VCaP (cell line): ENCODE measurements around the gene NLRP6.
"Not testable (repeated sequence)": the region's sequence is repeated elsewhere in the genome, so short reads cannot be mapped to it uniquely, and the experiment has no call there.

Source experiments
- H3K27ac ChIP-seq: fragments of 450-650 bp; 2 replicates; pipeline ENCODE4 v1.5.1; 2017
- CTCF ChIP-seq: fragments of 450-650 bp; conservative IDR thresholded peaks from 2 replicates; pipeline ENCODE4 v1.5.1; 2017; ENCODE audit warnings: mild to moderate bottlenecking, moderate library complexity

NLRP6 gene

GRCh38 chr11:304915-305843 is 27.0 kb downstream of the NLRP6 start:
- no peak overlapping the region for H3K27ac ChIP-seq
- TF ChIP-seq CTCF, result peak; percentile 76

GRCh38 chr11:305844-306211 is 27.6 kb downstream of the NLRP6 start:
- no peak overlapping the region for H3K27ac ChIP-seq
- no peak for TF ChIP-seq CTCF

GRCh38 chr11:306645-307371 is 28.6 kb downstream of the NLRP6 start:
- H3K27ac ChIP-seq, result no peak overlapping the region
- TF ChIP-seq CTCF, result no peak

GRCh38 chr11:307766-308708 is 29.8 kb downstream of the NLRP6 start, which contains the start of gene IFITM2:
TSS of gene IFITM2 (plus strand) at chr11:307816. CDS start at chr11:308193, 377 bp downstream.
- not testable (repeated sequence) for H3K27ac ChIP-seq

DNA sequence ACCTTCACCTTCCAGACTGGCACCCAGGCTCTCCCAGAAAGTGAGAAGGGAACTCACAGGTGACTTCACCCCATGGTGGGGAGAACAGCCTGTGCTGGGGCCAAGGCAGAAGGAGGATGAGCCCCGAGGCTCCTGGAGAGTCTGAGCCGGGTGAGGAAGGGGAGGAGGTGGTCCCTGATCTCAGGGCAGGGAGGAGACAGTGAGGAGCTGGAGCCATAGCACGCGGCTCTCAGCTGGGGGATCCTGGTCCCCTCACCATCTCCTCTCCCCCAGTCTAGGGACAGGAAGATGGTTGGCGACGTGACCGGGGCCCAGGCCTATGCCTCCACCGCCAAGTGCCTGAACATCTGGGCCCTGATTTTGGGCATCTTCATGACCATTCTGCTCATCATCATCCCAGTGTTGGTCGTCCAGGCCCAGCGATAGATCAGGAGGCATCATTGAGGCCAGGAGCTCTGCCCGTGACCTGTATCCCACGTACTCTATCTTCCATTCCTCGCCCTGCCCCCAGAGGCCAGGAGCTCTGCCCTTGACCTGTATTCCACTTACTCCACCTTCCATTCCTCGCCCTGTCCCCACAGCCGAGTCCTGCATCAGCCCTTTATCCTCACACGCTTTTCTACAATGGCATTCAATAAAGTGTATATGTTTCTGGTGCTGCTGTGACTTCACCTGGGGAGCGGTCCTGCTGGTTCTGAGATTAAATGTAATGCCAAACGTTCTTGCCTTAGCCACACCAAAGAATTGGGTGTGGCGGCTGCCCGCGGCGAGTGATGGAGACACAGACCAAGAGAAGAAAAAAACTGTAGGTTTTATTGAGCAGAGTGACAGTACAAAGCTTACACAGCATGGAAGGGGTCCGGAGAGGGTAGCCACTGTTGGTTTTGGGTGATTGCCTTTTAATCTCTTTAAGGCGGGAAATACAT is 30.8 kb downstream of the NLRP6 start:
- not testable (repeated sequence) for H3K27ac ChIP-seq

- not testable (repeated sequence) for H3K27ac ChIP-seq
Observed at GRCh38 chr11:309979-310572, 31.9 kb downstream of the NLRP6 start.

DNA sequence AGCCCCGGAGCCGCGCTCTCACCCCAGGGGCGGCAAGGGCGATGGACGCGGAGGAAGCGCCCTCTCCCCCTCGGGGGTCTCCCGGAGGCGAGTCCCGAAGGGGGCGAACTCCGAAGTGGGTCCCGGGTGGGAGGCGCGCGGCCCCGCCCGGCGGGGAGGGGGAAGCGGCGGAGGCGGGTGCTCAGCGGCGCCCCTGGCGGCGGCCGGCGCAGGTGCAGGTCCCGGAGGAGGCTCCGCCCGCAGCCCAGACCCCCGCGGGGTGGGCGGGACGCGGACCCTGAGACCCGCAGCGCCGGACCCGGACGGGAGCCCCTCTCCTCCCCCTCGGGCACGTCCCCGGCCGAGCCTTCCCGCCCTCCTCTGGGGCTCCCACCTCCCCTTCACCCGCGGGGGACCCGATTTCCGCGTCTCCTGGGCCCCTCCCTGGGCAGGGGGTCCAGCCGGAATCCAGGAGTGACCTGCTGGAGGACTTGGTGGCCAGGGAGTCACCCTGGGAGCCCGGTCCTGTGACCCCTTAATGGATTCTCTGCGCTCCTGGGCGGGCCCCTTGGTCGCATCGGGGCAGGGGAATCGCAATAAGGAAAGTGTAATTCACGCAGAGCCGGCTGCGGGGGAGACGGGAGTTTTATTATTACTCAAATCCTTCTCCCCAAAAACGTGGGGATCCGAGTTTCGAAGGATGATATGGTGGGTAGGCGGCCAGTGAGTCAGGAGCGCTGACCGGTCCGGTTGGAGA is 33.0 kb downstream of the NLRP6 start:
- not testable (repeated sequence) for H3K27ac ChIP-seq

DNA sequence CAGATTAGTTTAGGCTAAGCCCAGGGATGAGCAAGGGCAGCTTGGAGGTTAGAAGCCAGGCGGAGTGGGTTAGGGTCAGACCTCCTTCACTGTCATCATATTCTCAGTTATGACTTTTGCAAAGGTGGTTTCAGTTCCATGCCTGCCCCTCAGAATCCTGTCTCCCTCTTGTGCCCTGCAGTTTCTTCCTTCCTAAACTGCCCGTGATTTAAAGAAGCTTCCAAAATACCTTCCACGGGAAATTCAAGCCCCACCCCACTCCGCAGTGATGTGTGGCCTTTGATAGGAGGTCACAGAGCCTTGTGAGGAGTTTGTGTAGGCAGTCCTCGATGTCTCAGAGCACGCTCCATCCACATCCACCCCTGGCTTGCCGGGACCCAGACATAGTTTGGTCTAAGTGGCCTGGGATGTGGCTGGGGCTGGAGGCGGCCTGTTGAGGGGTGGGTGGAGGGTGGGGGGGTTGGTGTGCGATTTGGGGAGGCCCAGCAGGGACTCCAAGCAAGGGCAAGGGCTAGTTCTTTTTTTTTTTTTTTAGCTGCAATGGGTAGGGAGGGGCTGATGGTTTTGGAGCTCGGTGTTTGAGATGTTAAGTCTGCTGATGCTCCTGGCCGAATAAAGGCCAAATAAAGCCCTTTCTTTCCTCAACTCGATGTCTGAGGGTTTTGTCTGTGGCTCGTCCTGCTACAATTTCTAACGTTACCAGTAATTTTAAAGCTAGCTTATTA is 34.0 kb downstream of the NLRP6 start:
- TF ChIP-seq CTCF, result no peak
- peak overlapping the region; percentile 37; the same call in 1 of the 2 replicates for H3K27ac ChIP-seq
